Measurements from ENCODE around the gene CNTFR.

CNTFR gene

DNA sequence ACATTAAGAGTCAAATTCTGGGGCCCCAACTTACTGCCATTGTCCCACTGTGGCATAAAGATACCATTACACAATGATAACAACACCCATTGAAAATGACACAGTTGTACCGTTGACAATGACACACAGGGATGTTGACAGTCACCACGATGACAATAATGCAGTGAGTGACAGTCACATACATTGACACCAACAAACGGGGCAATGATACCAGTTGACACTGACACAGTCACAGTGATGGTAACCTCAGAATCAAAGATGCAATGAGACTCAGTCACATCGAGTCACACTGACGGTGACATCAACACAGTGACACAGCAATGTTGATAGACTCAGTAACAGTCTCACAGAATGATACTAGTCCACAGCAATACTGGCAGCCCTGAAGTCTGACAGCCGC, 16.9 kb downstream of the CNTFR start:
- no peak for DNase-seq (ENCODE audit: low spot score)
- TF ChIP-seq CTCF (IDR thresholded peaks at IDR 0.05; ENCODE audit: extremely low read depth, missing control alignments): no peak

- TF ChIP-seq CTCF (IDR thresholded peaks at IDR 0.05; ENCODE audit: extremely low read depth, missing control alignments): no peak
- no peak for DNase-seq (ENCODE audit: low spot score)
These were observed 17.4 kb downstream of the CNTFR start for GRCh38 chr9:34572092-34572491.

GRCh38 chr9:34571481-34571810, 18.1 kb downstream of the CNTFR start:
- TF ChIP-seq CTCF (IDR thresholded peaks at IDR 0.05; ENCODE audit: extremely low read depth, missing control alignments): no peak
- no peak for DNase-seq (ENCODE audit: low spot score)

- no peak for DNase-seq (ENCODE audit: low spot score)
- TF ChIP-seq CTCF (IDR thresholded peaks at IDR 0.05; ENCODE audit: extremely low read depth, missing control alignments): no peak
These were observed 18.6 kb downstream of the CNTFR start for GRCh38 chr9:34570809-34571480.

- no peak for DNase-seq (ENCODE audit: low spot score)
- TF ChIP-seq CTCF (IDR thresholded peaks at IDR 0.05; ENCODE audit: extremely low read depth, missing control alignments): no peak
These were observed 19.1 kb downstream of the CNTFR start for GRCh38 chr9:34570376-34570775.

DNA sequence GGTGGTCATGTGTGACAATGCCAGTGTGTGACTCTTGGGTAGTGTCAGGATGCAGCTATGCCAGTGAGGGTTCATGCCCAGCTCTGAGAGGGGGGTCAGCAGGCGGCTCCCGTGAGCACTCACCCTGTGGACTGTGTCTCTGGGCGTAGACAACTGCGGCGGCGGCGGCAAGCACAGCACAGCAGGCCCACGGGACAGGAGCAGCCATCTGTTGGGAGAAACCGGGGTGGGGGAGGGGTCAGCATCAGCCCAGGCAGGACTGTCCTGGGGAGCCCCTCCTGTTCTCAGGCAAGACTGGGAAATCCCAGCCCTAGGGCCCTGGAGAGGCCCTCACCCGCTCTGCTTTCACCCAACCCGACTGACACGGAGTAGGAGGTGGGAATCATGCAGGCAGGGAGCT, 20.8 kb downstream of the CNTFR start:
- DNase-seq (ENCODE audit: low spot score): no peak
- no peak for TF ChIP-seq CTCF (IDR thresholded peaks at IDR 0.05; ENCODE audit: extremely low read depth, missing control alignments)

DNA sequence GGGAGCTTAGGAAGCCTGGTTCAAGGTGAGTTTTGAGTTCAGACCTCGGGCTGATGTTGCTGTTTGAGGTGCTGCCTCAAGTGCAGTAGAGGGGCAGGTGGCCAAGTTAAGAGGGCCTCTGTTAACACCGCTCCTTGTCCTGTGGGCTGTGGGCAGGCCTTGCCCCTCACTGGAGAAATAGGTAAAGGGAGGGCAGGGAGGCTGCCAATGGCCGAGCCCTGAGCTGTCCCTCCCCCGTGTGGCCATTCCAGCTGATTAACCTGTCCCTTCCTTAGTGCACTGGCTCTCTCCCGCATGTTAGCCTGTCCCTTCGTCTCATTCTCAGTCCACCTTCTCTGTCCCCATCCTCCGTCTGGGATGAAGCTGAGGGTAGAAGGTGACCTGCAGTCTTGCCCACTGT, 21.4 kb downstream of the CNTFR start:
- no peak for DNase-seq (ENCODE audit: low spot score)
- no peak for TF ChIP-seq CTCF (IDR thresholded peaks at IDR 0.05; ENCODE audit: extremely low read depth, missing control alignments)

Data from GM20000 (cell line).